Measurements from ENCODE around the gene RAB17. TPM values are rescaled to one million over a fixed set of nuclear protein-coding genes. Genes with fewer than 3 reads are reported as not detected.
A peak's percentile ranks its signal among the peaks of the same experiment; 100 is the strongest.

Gene RAB17
- total and polyA plus RNA-seq, 4 donors = 19.3 to 73.3 (median 46.4) TPM

GRCh38 chr2:237591141-237591881, 777 bp upstream of the RAB17 start:
- DNase-seq (no peak), ATAC-seq (ENCODE audit: insufficient read depth, low FRiP score) (peak; percentile 38)
- Histone ChIP-seq H3K36me3 (ENCODE audit: control insufficient read depth in 4 of 4, insufficient read depth in 4 of 4, low read length in 4 of 4) (no peaks in the 10 kb centered on the region), H3K4me3 (no peak overlapping the region), H3K9ac (ENCODE audit: insufficient read depth in 1 of 2, low read length in 2 of 2) (no peak overlapping the region), H3K27ac (ENCODE audit: low read depth in 1 of 2, low read length in 1 of 2) (peak overlapping the region; percentile 17 to 86), H3K9me3 (ENCODE audit: control insufficient read depth in 4 of 4, insufficient read depth in 3 of 4, low read length in 3 of 4) (no peaks in the 10 kb centered on the region), H3K4me1 (ENCODE audit: control insufficient read depth in 5 of 5, insufficient read depth in 5 of 5, low read length in 5 of 5) (peaks cover 0 to 11% (median 3%) of the 10 kb centered on the region in 5 donors), H3K27me3 (ENCODE audit: control insufficient read depth in 3 of 3, insufficient read depth in 3 of 3, low read length in 2 of 3) (no peaks in the 10 kb centered on the region)
- WGBS, 2 donors = 38 to 45% methylated on average over 19 of the region's 19 CpGs
- no peak for TF ChIP-seq CTCF (IDR thresholded peaks at IDR 0.05; ENCODE audit: control extremely low read depth, extremely low read depth)

GRCh38 chr2:237588044-237588696, 2.4 kb downstream of the RAB17 start:
- Histone ChIP-seq H3K9ac (ENCODE audit: insufficient read depth in 1 of 2, low read length in 2 of 2) (no peak overlapping the region), H3K4me1 (ENCODE audit: control insufficient read depth in 5 of 5, insufficient read depth in 5 of 5, low read length in 5 of 5) (peaks cover 0 to 7% (median 4%) of the 10 kb centered on the region in 5 donors), H3K4me3 (no peak overlapping the region), H3K9me3 (ENCODE audit: control insufficient read depth in 4 of 4, insufficient read depth in 3 of 4, low read length in 3 of 4) (no peaks in the 10 kb centered on the region), H3K36me3 (ENCODE audit: control insufficient read depth in 4 of 4, insufficient read depth in 4 of 4, low read length in 4 of 4) (peaks cover 0 to 5% (median 0%) of the 10 kb centered on the region in 4 donors), H3K27me3 (ENCODE audit: control insufficient read depth in 3 of 3, insufficient read depth in 3 of 3, low read length in 2 of 3) (no peaks in the 10 kb centered on the region), H3K27ac (ENCODE audit: low read depth in 1 of 2, low read length in 1 of 2) (no peak overlapping the region)
- no peak for DNase-seq
- WGBS, 2 donors = 92% methylated on average over 9 of the region's 9 CpGs
- TF ChIP-seq CTCF (IDR thresholded peaks at IDR 0.05; ENCODE audit: control extremely low read depth, extremely low read depth) = no peak
- no peak for ATAC-seq (ENCODE audit: insufficient read depth, low FRiP score)

- WGBS, 2 donors = 82 to 84% methylated on average over 15 of the region's 15 CpGs
- H3K36me3 ChIP-seq (ENCODE audit: control insufficient read depth in 4 of 4, insufficient read depth in 4 of 4, low read length in 4 of 4) = peaks cover 0 to 5% (median 0%) of the 10 kb centered on the region in 4 donors
- no peak for TF ChIP-seq CTCF (IDR thresholded peaks at IDR 0.05; ENCODE audit: control extremely low read depth, extremely low read depth)
- no peak for ATAC-seq (ENCODE audit: insufficient read depth, low FRiP score)
- no peak overlapping the region for H3K4me3 ChIP-seq
- no peak overlapping the region for H3K27ac ChIP-seq (ENCODE audit: low read depth in 1 of 2, low read length in 1 of 2)
- no peaks in the 10 kb centered on the region for H3K9me3 ChIP-seq (ENCODE audit: control insufficient read depth in 4 of 4, insufficient read depth in 3 of 4, low read length in 3 of 4)
- peaks cover 0 to 7% (median 3%) of the 10 kb centered on the region in 5 donors for H3K4me1 ChIP-seq (ENCODE audit: control insufficient read depth in 5 of 5, insufficient read depth in 5 of 5, low read length in 5 of 5)
- H3K27me3 ChIP-seq (ENCODE audit: control insufficient read depth in 3 of 3, insufficient read depth in 3 of 3, low read length in 2 of 3) = no peaks in the 10 kb centered on the region
- no peak for DNase-seq
- H3K9ac ChIP-seq (ENCODE audit: insufficient read depth in 1 of 2, low read length in 2 of 2) = no peak overlapping the region
Observed at GRCh38 chr2:237585590-237586221, 4.8 kb downstream of the RAB17 start.

Data from lung (tissue), 12 donors.